HT-29 (cell line): ENCODE results near the gene TSPY4. TPM values are rescaled to one million over a fixed set of nuclear protein-coding genes. Genes with fewer than 3 reads are reported as not detected.
"Not testable (repeated sequence)": the region's sequence is repeated elsewhere in the genome, so short reads cannot be mapped to it uniquely, and the experiment has no call there.

ENCODE experiments used
- DNase-seq: peaks from one replicate; pipeline ENCODE4 v3.0.0-alpha.2; 2015; ENCODE audit warnings: low spot score
- small RNA-seq: library from RNA; depleted of rRNA; stranded (forward); fragments of <200 nt; gene quantifications from one replicate; pipeline ENCODE3, GENCODE V24; 2014
- total RNA-seq: library from RNA; depleted of rRNA; stranded (reverse); fragments of >200 nt; shearing (Covaris generic); gene quantifications from 2 replicates; pipeline ENCODE4 v1.2.3, GENCODE V29; 2014; rRNA removed

TSPY4 gene
- not detected in 2 replicates for total RNA-seq

- DNase-seq: not testable (repeated sequence)
These were observed at the start of gene TSPY4 for GRCh38 chrY:9337164-9337563. TSPY4 (plus strand) TSS chrY:9337464; CDS start chrY:9337510, 46 bp downstream.

- DNase-seq: no peak
These were observed 16.3 kb upstream of the TSPY4 start for GRCh38 chrY:9320996-9321395.

DNA sequence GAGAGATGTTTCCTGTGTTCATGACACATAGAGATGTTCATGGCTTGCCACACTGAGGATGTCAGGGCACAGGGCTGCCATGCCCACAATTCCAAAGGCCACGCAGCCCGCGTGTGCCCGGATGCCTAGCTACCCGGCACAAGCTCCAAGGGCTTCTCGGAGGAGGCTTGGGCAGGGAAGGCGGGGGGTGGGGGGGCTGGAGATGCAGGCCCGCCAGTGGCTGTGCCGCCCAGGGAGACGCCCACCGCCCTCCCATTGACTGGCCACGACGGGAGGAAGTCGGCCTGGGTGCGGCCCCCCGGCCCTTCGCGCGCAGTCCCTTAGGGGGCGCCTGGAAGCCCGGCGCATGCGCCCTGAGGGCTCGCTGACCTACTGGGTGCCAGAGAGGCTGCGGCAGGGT is 20.2 kb downstream of the TSPY4 start, which contains the start of gene TSPY8:
TSS of gene TSPY8 (plus strand) at position 301 of the 400 bp plus-strand sequence. CDS start at position 347, 46 bp downstream.
- DNase-seq: not testable (repeated sequence)

Small RNA genes lying within 50 kb of the gene (small RNA-seq; reads per million reads assigned to genes)
- gene AC006158.1: not detected

Other genes starting within 250 kb of the TSPY4 start
- not detected in 2 replicates for gene TSPY8, start 20.3 kb downstream of the TSPY4 start, total RNA-seq
- not detected in 2 replicates for gene TSPY3, start 61.0 kb downstream of the TSPY4 start, total RNA-seq
- gene TSPY1, start 129.5 kb downstream of the TSPY4 start, total RNA-seq: not detected in 2 replicates
- not detected in 2 replicates for gene TSPY9, start 149.8 kb downstream of the TSPY4 start, total RNA-seq
- gene TSPY10, start 190.4 kb downstream of the TSPY4 start, total RNA-seq: not detected in 2 replicates